Measurements from ENCODE around the gene CORO1A. TPM values are rescaled to one million over a fixed set of nuclear protein-coding genes. Genes with fewer than 3 reads are reported as not detected.

CORO1A gene
- total RNA-seq = 26.3 TPM

GRCh38 chr16:30183233-30184095 is at the start of gene CORO1A:
TSS of gene CORO1A (plus strand) at chr16:30183602. CDS start at chr16:30185210, 1,608 bp downstream.

GRCh38 chr16:30193615-30194014 is 10.2 kb downstream of the CORO1A start, which contains the start of the genes BOLA2B and SLX1A:
TSS of gene BOLA2B (minus strand) at chr16:30193666. CDS start at chr16:30193595, 71 bp downstream.
TSS of gene SLX1A (plus strand) at chr16:30193875. CDS start at chr16:30194085, 210 bp downstream.

GRCh38 chr16:30199049-30199448 is 15.6 kb downstream of the CORO1A start, which contains the start of gene SULT1A3:
TSS of gene SULT1A3 (plus strand) at chr16:30199255. CDS start at chr16:30200729, 1,474 bp downstream.

Small RNAs within 50 kb of the gene (small RNA-seq; reads per million reads assigned to genes)
- gene AC106782.4 (ENCODE audit: low replicate concordance) = not detected

Other genes starting within 250 kb of the CORO1A start
- 25.4 TPM for gene TMEM219, start 221.5 kb upstream of the CORO1A start, total RNA-seq
- gene TAOK2, start 209.7 kb upstream of the CORO1A start, total RNA-seq = 55.4 TPM
- gene HIRIP3, start 188.0 kb upstream of the CORO1A start, total RNA-seq = 18.8 TPM
- 22.8 TPM for gene INO80E, start 187.4 kb upstream of the CORO1A start, total RNA-seq
- gene DOC2A, start 172.6 kb upstream of the CORO1A start, total RNA-seq = 17.2 TPM
- not detected for gene C16orf92, start 160.4 kb upstream of the CORO1A start, total RNA-seq
- 24.4 TPM for gene TLCD3B, start 152.3 kb upstream of the CORO1A start, total RNA-seq
- 89.8 TPM for gene ALDOA, start 117.8 kb upstream of the CORO1A start, total RNA-seq
- gene PPP4C, start 107.6 kb upstream of the CORO1A start, total RNA-seq = 60.4 TPM
- gene TBX6, start 91.7 kb upstream of the CORO1A start, total RNA-seq = 0.31 TPM
- 29.1 TPM for gene YPEL3, start 87.4 kb upstream of the CORO1A start, total RNA-seq
- gene GDPD3, start 70.1 kb upstream of the CORO1A start, total RNA-seq = 1.9 TPM
- gene MAPK3, start 60.4 kb upstream of the CORO1A start, total RNA-seq = 26.0 TPM
- 16.9 TPM for gene BOLA2B, start 10.1 kb downstream of the CORO1A start, total RNA-seq
- 27.2 TPM for gene SLX1A, start 10.3 kb downstream of the CORO1A start, total RNA-seq
- 7.8 TPM for gene SULT1A3, start 15.7 kb downstream of the CORO1A start, total RNA-seq
- gene NPIPB13, start 64.9 kb downstream of the CORO1A start, total RNA-seq = 8.5 TPM
- gene CD2BP2, start 171.7 kb downstream of the CORO1A start, total RNA-seq = 42.9 TPM
- 33.2 TPM for gene TBC1D10B, start 186.9 kb downstream of the CORO1A start, total RNA-seq
- gene MYL11, start 191.2 kb downstream of the CORO1A start, total RNA-seq = not detected
- 0.94 TPM for gene SEPTIN1, start 199.0 kb downstream of the CORO1A start, total RNA-seq
- gene ZNF48, start 211.8 kb downstream of the CORO1A start, total RNA-seq = 31.0 TPM
- gene ZNF771, start 224.0 kb downstream of the CORO1A start, total RNA-seq = 11.6 TPM
- 16.3 TPM for gene DCTPP1, start 246.4 kb downstream of the CORO1A start, total RNA-seq